ENCODE measurements around the gene DNPEP. TPM values are rescaled to one million over a fixed set of nuclear protein-coding genes. Genes with fewer than 3 reads are reported as not detected.

Gene DNPEP
- total and polyA plus RNA-seq, 2 donors (not counting 3 experiments of a cell fraction or from before 2014, with no cell fraction given): 40.4 to 77.5 TPM

DNA sequence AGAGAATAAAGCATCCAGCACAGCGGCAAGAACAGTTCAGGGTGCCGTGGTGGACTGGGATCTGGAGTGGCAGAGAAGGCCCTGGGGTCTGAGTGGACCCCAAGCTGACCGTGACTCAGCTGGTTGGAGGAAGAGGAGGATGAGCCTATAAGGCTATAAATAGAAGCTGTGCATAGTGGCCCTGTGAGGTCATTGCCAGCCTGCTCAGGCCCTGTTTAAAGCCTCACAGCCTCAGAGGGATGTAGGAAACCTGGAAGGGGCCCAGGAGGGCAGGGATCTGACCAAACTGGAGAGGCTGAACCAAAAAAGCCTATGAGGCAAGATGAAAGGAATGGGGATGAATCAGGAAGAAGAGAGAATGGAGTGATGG is 19.1 kb upstream of the DNPEP start:
- no TSS peak for BruUV-seq (replicated peaks)
- no peak overlapping the region for H2AFZ ChIP-seq (ENCODE audit: low read depth, low read length)
- POLR2A ChIA-PET: no interaction called here

More for the DNA sequence above, 19.1 kb upstream of the DNPEP start:
- no peaks in the 10 kb centered on the region for H3K36me3 ChIP-seq (ENCODE audit: control insufficient read depth in 2 of 2, extremely low read depth in 1 of 2, insufficient read depth in 2 of 2, low read length in 2 of 2)
- dilution Hi-C loops (cut with MboI; ENCODE audit: extremely low pct_ligation_motif_present, low sequenced_read_pairs): no loop called here
- no peak for TF ChIP-seq FOS (IDR thresholded peaks at IDR 0.05; ENCODE audit: borderline replicate concordance, insufficient read depth, low read length)
- TF ChIP-seq MYC (IDR thresholded peaks at IDR 0.05; ENCODE audit: low read depth, low read length): no peak
- TF ChIP-seq GATA2 (IDR thresholded peaks at IDR 0.05; ENCODE audit: insufficient read depth, insufficient read length, low read depth, low read length): no peak
- TF ChIP-seq, protein P1, sequence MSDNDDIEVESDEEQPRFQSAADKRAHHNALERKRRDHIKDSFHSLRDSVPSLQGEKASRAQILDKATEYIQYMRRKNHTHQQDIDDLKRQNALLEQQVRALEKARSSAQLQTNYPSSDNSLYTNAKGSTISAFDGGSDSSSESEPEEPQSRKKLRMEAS (IDR thresholded peaks at IDR 0.05; ENCODE audit: insufficient read depth, insufficient read length): no peak
- TF ChIP-seq POLR2AphosphoS5 (IDR thresholded peaks at IDR 0.05; ENCODE audit: insufficient read depth, low read depth, low read length): no peak
- no peak for TF ChIP-seq JUN (IDR thresholded peaks at IDR 0.05; ENCODE audit: borderline replicate concordance, insufficient read depth, insufficient read length, low read depth)
- TF ChIP-seq, protein P2, sequence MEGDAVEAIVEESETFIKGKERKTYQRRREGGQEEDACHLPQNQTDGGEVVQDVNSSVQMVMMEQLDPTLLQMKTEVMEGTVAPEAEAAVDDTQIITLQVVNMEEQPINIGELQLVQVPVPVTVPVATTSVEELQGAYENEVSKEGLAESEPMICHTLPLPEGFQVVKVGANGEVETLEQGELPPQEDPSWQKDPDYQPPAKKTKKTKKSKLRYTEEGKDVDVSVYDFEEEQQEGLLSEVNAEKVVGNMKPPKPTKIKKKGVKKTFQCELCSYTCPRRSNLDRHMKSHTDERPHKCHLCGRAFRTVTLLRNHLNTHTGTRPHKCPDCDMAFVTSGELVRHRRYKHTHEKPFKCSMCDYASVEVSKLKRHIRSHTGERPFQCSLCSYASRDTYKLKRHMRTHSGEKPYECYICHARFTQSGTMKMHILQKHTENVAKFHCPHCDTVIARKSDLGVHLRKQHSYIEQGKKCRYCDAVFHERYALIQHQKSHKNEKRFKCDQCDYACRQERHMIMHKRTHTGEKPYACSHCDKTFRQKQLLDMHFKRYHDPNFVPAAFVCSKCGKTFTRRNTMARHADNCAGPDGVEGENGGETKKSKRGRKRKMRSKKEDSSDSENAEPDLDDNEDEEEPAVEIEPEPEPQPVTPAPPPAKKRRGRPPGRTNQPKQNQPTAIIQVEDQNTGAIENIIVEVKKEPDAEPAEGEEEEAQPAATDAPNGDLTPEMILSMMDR (IDR thresholded peaks at IDR 0.05; ENCODE audit: extremely low read depth in 1 of 2, insufficient read depth in 1 of 2, low read depth in 1 of 2, low read length in 2 of 2): no peak
- TF ChIP-seq POLR2A (IDR thresholded peaks at IDR 0.05; ENCODE audit: low read depth, low read length): no peak
- no peak for TF ChIP-seq EZH2 (IDR thresholded peaks at IDR 0.05; ENCODE audit: borderline replicate concordance, low read depth, low read length, severe bottlenecking)
- no peak overlapping the region for H3K4me3 ChIP-seq (replicated peaks in 1 of 3; ENCODE audit: insufficient read depth in 1 of 3, low read depth in 1 of 3, low read length in 3 of 3)
- no peaks in the 10 kb centered on the region for H3K79me2 ChIP-seq (ENCODE audit: control insufficient read depth, insufficient read depth, low read length)
- H3K9me3 ChIP-seq (replicated peaks; ENCODE audit: control insufficient read depth, insufficient read depth, low read length): no peaks in the 10 kb centered on the region
- FAIRE-seq: no peak
- H3K27ac ChIP-seq (ENCODE audit: insufficient read depth, low read depth, low read length): no peak overlapping the region
- DNase-seq (ENCODE audit: low read depth, low spot score): no peak
- H3K4me1 ChIP-seq (ENCODE audit: control insufficient read depth, extremely low read depth, insufficient read depth, low read length): peaks cover 2% of the 10 kb centered on the region
- CTCF ChIA-PET: interaction anchor here (5.0 kb wide), 1 partner anchor 123 kb away, joined by 29 read pairs; no protein-coding TSS in a partner anchor
- no peak overlapping the region for H3K9ac ChIP-seq (replicated peaks; ENCODE audit: extremely low read depth, insufficient read depth, low read length)
- H3K4me2 ChIP-seq (ENCODE audit: insufficient read depth, low read length): no peak overlapping the region
- no peaks in the 10 kb centered on the region for H3K27me3 ChIP-seq (ENCODE audit: control insufficient read depth in 2 of 2, insufficient read depth in 2 of 2, low read length in 2 of 2)
- intact Hi-C loops (cut with micrococcal nuclease): no loop called here
- no peaks in the 10 kb centered on the region for H3K9me1 ChIP-seq (replicated peaks; ENCODE audit: control insufficient read depth, extremely low read depth, insufficient read depth, low read length)
- H4K20me1 ChIP-seq (replicated peaks; ENCODE audit: control insufficient read depth, extremely low read depth, insufficient read depth, low read length): no peaks in the 10 kb centered on the region
